Measurements from ENCODE around the gene OSGEP.

Gene OSGEP

DNA sequence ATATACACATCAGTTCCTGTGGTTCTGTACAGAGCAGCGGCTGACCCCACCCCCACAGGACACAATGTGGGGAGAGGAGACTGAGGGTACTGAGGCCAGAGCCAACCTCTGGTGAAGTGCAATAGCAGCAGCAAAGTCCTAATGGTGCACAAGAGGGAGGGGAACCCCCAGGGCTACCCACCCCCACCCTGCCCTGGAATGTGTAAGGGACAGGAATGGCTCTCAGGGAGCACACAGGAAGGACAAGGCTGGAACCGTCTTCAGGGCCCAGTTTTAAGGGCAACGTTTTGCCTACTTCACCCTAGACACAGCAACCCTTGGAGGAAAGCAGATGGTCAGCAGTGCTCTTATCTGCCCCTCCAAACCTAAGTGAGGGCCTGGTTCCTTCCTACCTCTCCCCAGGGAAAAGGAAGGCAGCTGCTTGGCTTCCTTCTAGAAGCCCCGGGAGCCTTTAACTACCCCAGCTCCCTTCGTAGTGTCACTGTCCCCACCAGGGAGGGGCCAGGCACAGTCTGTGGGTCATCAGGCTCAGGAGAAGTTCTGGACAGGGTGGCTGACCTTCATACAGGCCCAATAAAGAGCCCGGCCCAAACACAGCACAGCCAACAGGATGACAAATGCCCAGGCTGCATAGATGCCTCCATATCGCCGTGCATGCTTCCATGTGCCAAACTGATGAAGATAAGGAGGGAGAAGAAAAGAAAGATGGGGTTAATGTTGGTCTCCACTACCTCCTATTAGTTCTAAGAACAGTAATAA lies 3.6 kb upstream of the OSGEP start:
- H3K36me3 ChIP-seq (ENCODE audit: control insufficient read depth in 2 of 2, insufficient read depth in 1 of 2, low read length in 2 of 2), result peaks cover 27 to 47% of the 10 kb centered on the region in 2 experiments

DNA sequence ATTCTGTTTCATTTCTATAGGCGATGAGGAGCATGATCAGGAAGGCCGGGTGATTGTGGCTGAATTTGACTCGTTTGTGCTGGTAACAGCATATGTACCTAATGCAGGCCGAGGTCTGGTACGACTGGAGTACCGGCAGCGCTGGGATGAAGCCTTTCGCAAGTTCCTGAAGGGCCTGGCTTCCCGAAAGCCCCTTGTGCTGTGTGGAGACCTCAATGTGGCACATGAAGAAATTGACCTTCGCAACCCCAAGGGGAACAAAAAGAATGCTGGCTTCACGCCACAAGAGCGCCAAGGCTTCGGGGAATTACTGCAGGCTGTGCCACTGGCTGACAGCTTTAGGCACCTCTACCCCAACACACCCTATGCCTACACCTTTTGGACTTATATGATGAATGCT lies 2.4 kb upstream of the OSGEP start:
- TF ChIP-seq TRIM28 (IDR thresholded peaks at IDR 0.05; ENCODE audit: borderline replicate concordance, low read length) (no peak), SP7 (tag by site-specific recombination; IDR thresholded peaks at IDR 0.05) (no peak), ZNF837 (tag by site-specific recombination; IDR thresholded peaks at IDR 0.05) (no peak), ZNF10 (tag by site-specific recombination; IDR thresholded peaks at IDR 0.05) (no peak), KLF10 (tag by site-specific recombination; IDR thresholded peaks at IDR 0.05) (no peak), KLF8 (tag by site-specific recombination; IDR thresholded peaks at IDR 0.05) (no peak), BCL11B (tag by site-specific recombination; IDR thresholded peaks at IDR 0.05; ENCODE audit: low read depth) (no peak), ZNF155 (tag by site-specific recombination; IDR thresholded peaks at IDR 0.05) (no peak), ZNF292 (tag by site-specific recombination; IDR thresholded peaks at IDR 0.05; ENCODE audit: borderline replicate concordance, low read depth) (no peak), ZNF354C (tag by site-specific recombination; IDR thresholded peaks at IDR 0.05; ENCODE audit: borderline replicate concordance, low read depth) (no peak), ZNF132 (tag by site-specific recombination; IDR thresholded peaks at IDR 0.05; ENCODE audit: borderline replicate concordance) (no peak), ZNF560 (tag by site-specific recombination; IDR thresholded peaks at IDR 0.05; ENCODE audit: borderline replicate concordance) (no peak)
- TF ChIP-seq, protein P1, sequence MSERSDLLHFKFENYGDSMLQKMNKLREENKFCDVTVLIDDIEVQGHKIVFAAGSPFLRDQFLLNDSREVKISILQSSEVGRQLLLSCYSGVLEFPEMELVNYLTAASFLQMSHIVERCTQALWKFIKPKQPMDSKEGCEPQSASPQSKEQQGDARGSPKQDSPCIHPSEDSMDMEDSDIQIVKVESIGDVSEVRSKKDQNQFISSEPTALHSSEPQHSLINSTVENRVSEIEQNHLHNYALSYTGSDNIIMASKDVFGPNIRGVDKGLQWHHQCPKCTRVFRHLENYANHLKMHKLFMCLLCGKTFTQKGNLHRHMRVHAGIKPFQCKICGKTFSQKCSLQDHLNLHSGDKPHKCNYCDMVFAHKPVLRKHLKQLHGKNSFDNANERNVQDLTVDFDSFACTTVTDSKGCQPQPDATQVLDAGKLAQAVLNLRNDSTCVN (tag by site-specific recombination; optimal IDR thresholded peaks at IDR 0.05), result no peak
- TF ChIP-seq, protein P2, sequence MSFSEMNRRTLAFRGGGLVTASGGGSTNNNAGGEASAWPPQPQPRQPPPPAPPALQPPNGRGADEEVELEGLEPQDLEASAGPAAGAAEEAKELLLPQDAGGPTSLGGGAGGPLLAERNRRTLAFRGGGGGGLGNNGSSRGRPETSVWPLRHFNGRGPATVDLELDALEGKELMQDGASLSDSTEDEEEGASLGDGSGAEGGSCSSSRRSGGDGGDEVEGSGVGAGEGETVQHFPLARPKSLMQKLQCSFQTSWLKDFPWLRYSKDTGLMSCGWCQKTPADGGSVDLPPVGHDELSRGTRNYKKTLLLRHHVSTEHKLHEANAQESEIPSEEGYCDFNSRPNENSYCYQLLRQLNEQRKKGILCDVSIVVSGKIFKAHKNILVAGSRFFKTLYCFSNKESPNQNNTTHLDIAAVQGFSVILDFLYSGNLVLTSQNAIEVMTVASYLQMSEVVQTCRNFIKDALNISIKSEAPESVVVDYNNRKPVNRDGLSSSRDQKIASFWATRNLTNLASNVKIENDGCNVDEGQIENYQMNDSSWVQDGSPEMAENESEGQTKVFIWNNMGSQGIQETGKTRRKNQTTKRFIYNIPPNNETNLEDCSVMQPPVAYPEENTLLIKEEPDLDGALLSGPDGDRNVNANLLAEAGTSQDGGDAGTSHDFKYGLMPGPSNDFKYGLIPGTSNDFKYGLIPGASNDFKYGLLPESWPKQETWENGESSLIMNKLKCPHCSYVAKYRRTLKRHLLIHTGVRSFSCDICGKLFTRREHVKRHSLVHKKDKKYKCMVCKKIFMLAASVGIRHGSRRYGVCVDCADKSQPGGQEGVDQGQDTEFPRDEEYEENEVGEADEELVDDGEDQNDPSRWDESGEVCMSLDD (tag by site-specific recombination; IDR thresholded peaks at IDR 0.05), result no peak
- H3K9me3 ChIP-seq (ENCODE audit: control insufficient read depth, insufficient read depth, low read depth, low read length), result no peaks in the 10 kb centered on the region
- peaks cover 8% of the 10 kb centered on the region for H3K4me1 ChIP-seq (ENCODE audit: control insufficient read depth, insufficient read depth, low read length)
- peak overlapping the region; percentile 11; the same call in 1 of the 2 replicates for H3K27ac ChIP-seq (ENCODE audit: extremely low read depth, low read depth, low read length)
- H3K4me3 ChIP-seq (ENCODE audit: low read depth, low read length), result no peak overlapping the region
- ChIA-PET POLR2A (interaction anchor here (0.7 to 3.0 kb wide), 2 partner anchors 13 to 40 kb away, joined by 3 to 41 read pairs; partner anchors contain the start of gene PNP), CTCF (no interaction called here)
- H3K36me3 ChIP-seq (ENCODE audit: control insufficient read depth in 2 of 2, insufficient read depth in 1 of 2, low read length in 2 of 2), result peaks cover 31 to 59% of the 10 kb centered on the region in 2 experiments

More for the DNA sequence above, 3.6 kb upstream of the OSGEP start:
- Histone ChIP-seq H3K4me1 (ENCODE audit: control insufficient read depth, insufficient read depth, low read length) (peaks cover 10% of the 10 kb centered on the region), H3K4me3 (ENCODE audit: low read depth, low read length) (no peak overlapping the region), H3K9me3 (ENCODE audit: control insufficient read depth, insufficient read depth, low read depth, low read length) (no peaks in the 10 kb centered on the region), H3K27ac (ENCODE audit: extremely low read depth, low read depth, low read length) (no peak overlapping the region)
- ChIA-PET CTCF (no interaction called here), POLR2A (interaction anchor here (1.3 to 1.5 kb wide), 2 partner anchors 11 to 115 kb away, joined by 4 read pairs; partner anchors contain the start of genes PARP2 and PNP)
- TF ChIP-seq ZNF677 (tag by site-specific recombination; IDR thresholded peaks at IDR 0.05), result no peak
- peak; percentile 19; the same call in 1 of the 2 replicates for TF ChIP-seq KLF1 (tag by site-specific recombination; IDR thresholded peaks at IDR 0.05)
